ENCODE measurements around the gene PPP1R13L.

PPP1R13L gene

DNA sequence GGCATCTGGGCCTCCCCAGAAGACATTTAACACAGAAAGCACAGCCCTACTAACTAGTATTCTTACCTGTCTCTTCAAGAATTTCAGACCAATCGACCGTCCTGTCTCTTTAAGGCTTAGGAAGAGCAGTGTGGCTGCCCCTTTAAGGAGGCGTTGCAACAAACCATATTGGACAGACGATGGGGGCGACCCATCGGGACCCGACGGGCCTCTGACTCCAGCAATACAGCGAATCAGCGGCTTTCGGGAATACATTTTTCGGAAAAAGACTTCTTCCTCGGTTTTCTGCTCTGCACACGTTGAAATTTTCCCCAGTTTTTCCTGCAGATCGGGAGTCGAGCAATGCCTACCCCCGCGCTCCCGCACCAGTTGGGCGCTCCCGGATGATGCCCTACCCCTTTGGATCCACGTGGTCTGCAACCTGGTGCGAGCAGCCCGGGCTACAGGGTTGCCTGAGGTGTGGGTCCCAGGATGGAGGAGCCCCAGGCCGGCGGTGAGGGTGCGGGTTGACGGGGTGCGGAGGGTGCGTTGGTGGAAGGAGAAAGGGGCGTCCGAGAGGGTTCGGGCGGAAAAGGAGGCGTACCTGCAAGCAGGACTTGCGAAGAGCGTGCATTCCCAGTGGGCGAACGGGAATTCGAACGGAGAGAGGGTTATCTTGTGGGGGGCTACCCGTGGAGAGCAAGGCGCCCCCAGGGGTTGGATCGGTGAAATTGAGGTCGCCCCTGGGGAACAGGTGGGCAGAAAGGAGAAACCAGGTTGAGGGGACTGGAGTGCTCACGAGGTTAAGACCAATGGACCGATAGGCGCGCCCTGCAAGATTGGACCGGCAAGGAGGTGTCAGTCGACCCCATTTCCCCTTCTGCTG lies 1.6 kb upstream of the PPP1R13L start, which contains the start of gene POLR1G:
POLR1G (plus strand) TSS at position 419 of the 865 bp plus-strand sequence; CDS start at position 472, 53 bp downstream.
- DNase-seq = peak; percentile 87

DNA sequence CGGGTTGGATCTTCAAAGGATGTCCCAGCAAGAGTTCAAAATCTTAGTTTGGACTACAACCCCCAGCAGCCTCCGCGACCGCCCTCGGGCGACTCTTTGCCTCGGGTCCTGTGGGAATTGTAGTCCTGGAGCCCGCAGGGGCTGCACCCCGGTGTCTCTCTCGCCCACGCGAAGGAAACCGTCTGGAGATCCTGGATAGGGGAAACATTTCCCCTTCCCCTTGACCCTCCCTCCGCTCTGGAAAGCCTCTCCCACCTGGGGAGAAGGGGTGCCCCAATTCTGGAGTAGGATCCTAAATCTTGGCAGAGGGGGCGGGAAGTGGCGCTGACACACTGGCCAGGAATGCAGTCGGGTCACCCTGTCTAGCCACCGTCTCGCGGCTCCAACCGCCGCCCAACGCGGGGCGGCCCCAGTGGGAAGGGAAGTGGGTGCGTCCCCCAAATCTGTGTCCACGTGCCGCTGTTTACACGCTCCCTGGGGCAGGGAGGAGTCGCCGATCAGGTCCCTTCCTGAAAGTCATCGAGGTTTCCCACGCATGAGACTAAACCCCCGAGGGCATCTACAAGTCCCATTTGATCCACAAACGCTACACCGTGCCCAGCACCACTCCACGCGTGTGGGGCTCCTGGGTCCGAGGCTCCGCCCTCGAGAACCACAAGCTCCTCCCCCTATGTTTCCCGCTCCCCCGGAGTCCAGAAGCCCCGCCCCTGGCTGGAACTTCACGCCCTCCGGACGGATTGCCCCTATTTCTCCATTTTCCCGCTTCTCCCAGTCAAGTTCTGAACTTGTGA lies 761 bp upstream of the PPP1R13L start:
- peak; percentile 86 for DNase-seq

DNA sequence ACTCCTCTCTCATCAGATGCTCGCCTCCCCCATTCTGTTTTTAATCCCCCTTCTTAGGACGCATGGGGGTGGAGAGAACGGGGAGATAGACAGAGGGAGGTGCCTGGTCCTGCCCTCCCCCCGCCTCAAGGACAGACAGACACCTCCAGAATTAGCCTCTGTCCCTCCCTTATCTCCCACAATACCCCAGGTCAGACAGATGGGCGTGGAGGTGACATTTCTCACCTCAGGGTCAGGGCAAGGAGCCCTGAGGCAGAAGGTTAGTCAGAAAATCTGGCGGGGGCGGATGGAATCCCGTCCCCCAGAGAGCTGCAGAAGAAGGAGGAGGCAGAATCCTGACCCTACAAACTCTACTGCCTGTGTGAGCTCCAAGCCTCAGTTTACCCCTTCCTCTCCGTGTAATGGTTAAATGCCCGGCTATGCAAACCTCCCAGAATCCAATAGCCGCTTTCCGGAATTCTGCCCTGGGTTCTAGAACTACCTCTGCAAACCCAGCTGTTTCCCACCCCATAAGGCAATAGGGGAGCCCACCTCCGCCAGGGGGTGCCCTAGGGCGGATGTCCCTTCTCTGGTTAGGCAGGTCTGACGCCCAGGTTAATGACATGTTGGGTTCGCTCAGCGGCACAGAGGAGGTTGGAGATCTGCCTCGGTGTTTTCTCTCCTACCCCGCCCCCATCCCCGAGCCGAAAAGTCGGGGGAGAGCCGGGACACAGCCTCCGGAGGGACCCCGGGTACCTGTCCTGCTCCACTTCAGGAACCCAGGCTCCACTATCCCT lies 900 bp downstream of the PPP1R13L start:
- DNase-seq = no peak

DNA sequence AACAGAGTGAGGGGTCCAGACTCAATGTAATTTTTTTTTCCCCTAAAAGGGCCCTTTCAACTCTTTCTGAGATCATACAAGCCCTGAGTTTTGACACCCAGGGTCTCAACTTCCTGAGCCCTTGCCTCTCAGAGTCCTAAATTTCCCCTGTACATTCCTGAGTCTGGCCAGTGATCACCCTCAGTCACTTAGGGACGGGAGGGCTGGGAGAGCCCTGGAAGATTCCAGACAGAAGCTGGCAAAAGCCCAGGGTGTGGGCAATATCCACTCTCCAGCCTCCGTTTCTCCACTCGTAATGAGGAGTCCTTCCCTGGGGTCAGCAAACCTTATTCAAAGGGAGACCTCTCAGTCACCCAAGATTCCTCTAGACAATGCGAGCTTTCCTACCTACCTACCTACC lies 1.6 kb downstream of the PPP1R13L start:
- no peak for DNase-seq

DNA sequence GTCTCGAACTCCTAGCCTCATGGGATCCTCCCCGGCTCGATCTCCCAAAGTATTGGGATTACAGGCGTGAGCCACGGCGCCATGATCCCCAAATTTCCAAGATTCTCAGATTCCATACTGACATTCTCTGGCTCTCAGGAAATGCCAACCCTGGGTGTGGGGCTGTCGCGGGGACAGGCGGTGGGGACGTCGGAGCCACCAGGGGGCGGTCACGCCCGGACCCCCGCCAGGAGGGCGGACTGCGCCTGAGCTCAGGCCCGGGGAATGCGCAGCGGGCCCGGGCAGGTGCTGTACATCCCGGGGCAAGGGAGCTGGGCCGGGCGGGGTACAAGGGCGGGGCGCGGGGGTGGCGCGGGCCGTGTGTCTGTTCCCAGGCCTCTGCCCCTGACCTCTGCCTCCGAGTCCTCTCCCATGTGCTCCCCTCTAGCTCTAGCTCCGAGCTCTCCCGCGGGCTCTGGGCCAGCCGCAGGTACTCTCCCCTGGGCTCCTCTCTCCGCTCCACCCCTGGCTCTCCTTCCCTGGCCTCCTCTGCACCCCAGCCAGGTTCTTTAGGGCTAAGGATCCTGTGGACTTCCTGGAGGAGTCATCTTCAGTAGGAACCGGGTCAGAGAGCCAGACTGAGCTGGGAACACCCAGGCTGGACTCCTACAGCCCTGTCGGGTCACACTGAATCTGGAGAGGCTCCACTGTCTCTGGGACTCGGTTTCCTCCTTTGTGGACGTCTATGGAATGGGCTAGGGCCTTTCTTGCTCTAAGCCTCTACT lies 2.4 kb downstream of the PPP1R13L start:
- DNase-seq = no peak

DNA sequence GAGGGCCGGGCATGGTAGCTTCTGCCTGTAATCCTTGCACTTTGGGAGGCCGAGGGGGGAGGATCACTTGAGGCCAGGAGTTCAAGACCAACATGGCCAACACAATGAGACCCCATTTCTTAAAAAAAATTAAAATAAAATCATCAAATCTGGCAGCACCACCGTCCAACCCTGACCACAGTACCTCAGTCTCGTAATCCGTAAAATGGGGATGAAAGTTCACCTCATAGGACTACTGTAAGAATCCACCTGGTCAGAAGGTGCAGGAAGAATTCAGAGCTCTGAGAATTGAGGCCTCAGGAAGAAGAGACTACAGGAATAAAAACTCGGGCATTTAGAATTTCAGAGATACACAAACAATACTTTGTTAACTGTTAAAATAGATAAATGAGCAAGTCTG lies 3.1 kb downstream of the PPP1R13L start:
- DNase-seq = no peak

DNA sequence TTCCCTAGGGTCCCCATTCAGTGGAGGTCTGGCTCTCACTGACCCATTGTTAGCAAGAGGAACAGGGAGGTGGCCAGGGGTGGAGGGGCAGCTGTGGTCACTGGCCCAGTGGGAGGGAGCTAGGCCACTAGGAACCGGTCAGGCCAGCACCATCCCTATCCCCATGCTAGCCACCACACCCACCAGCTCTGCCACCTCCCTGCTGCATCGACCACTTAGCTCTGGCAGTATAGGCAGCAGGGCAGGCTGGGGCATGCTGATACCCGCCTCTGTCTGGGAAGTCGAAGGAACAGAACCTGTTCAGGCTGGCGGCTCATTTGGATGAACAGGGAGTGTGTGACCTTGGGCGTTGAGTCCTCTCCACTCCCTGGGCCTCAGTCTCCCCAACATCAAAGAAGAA lies 4.7 kb downstream of the PPP1R13L start:
- no peak for DNase-seq

DNA sequence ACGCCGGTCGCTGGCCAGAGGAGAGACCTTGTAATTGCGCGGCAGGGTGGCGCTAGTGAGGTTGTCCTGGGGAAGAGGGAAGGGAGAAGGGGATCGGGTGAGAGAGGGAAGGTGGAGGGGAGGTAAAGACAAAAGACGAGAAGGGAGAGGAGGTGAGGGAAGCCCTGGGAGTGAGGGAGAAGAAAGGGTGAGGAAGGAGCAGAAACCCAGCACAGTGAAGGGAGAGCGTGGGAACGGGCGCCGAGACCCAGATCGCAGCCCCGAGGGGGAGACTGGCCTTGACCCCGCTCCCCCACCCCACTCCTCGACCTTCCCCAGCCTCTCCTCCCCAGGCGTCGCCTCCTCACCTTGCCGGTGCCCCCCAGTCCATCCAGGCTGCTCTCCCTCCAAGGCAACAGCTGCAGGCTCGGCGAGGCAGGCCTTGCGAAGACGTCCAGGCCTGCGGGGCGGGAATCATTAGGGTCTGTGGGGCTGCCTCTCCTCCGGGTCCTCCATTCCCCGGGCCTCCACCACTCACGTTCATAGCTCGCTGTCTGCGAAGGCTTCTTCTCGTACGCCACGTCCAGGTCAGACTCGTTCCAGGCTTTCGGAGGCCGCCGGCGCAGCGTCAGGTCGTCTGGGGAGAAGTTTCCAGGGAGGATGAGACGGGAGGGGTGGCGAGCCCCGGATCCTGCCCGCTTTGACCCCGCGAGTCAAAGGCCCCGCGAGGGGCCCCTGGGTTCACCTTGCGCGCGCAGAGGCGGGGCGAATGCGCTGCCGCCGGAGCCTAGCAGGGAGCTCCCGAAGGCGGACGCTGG lies 8.8 kb downstream of the PPP1R13L start:
- no peak for DNase-seq

DNA sequence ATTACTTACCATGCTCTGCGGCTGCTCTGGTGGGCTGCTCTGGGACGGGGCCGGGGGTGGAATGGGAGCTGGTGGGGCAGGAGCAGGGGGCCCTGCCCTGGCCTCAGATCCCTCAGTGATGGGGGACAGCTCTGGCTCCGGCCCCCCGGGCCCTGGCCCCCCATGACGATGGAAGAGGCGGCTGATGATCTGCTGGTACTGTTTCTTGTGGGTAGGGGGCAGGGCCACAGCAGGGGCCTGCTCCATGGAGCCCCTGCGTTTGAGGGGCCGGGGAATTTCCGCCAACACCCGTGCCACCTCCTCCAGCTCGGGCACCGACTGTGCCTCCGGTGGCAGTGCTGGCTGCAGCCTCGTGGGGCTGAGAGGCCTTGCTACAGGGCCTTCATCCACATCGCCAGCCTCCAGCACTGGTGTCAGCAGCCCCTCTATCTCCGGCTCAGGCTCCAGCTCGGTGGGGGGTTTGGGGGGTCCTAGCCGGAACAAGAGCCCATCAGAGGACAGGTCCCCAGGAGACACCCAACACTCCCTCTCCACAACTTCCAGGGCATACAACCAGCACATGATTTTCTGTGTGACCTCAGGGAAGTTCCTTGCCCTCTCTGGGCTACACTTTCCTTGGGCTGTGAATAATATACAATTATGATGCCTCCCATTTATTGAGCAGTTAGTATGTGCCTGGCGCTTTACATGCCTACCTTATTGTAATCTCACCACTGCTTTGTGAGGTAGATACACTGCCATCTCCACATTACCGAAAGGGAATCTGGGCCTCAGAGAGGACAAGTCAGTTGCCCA lies 12.8 kb downstream of the PPP1R13L start:
- DNase-seq = no peak

DNA sequence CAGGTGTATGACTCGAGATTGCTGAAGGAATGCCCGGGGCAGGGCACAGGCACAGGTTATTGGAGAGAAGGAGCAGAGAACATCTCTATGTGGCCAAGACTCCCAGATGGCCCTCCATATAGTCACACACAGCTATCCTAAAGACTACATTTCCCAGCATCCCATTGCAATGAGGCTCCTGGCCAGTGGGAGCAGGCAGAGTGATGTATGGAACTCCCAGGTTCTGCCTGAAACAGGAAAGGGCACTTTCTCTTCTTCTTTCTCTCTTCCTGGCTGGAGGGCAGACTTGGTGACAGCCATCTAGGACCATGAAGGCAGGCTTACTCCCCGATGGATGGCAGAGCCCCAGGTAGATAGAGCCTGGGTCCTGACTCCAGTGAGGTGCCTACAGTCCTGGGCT lies 13.5 kb downstream of the PPP1R13L start:
- DNase-seq = no peak

DNA sequence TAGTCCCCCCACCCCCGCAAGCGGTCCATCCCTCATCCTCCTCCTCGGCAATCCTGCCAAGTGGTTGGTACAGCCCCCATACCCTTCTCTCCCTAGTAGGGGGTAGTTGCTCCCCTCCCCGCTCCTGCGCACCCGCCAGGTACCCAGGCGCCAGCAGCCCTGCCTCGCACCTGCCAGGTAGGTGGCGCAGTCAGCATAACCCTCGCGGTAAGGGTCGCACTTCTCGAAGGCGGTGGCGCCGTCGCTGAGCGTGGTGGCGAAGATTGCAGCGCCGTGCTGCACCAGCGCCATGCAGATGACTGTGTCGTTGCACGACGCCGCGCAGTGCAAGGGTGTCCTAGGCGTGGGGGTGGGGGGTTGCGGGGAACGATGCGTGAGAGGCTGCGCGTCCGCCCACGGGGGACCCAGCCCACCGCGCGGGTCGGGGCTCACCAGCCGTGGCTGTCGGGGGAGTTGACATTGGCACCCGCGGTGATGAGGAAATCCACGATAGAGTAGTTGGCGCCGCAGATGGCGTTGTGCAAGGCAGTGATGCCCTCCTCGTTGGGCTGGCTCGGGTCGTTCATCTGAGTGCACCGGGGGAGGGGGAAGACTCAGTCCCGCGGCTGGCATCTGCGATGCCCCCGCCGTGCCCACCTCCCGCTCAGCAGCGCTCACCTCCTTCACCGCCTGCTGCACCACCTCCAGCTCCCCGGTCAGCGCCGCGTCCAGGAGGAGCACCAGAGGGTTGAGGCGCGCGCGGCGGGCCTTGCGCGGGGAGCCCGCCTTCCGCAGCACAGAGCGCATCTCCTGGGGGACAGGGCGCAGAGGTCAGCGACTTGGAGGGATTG lies 19.3 kb downstream of the PPP1R13L start:
- DNase-seq = no peak

DNA sequence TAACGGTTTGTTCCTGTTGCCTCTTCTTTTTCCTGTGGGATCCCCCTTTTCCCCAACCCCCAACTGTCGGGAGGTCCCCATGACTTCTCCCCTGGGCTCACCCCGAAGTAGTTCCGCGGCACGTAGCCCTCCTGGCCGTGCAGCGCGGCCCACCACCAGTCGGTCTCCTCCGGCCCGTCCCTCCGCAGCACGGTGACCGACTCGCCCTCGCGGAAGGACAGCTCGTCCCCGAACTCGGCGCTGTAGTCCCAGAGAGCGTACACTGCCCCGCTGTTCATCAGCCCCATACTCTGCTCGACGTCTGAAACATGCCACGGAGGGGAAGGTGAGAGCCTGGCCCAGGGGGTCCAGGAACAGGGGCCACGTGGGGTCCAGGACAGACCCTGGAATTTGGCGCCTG lies 22.4 kb downstream of the PPP1R13L start:
- DNase-seq = no peak

DNA sequence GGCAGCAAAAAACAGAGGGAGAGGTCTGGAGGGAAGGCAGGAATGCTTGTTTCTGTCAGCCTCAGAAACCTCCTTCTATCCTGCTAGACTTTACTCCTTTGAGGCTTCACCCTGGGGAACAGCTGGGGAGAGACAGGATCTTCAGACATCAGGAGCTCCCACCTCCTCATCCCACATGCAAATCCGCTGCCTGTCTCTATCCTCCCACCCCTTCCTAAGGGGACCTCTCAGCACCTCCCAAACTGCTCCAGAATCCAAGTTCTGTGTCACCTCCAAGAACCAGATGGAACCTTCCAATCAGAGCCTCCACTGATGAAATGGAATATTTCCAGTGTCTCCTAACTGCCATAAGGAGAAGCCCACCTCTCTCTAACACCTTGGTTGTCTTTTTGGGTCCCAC lies 24.8 kb downstream of the PPP1R13L start:
- no peak for DNase-seq

DNA sequence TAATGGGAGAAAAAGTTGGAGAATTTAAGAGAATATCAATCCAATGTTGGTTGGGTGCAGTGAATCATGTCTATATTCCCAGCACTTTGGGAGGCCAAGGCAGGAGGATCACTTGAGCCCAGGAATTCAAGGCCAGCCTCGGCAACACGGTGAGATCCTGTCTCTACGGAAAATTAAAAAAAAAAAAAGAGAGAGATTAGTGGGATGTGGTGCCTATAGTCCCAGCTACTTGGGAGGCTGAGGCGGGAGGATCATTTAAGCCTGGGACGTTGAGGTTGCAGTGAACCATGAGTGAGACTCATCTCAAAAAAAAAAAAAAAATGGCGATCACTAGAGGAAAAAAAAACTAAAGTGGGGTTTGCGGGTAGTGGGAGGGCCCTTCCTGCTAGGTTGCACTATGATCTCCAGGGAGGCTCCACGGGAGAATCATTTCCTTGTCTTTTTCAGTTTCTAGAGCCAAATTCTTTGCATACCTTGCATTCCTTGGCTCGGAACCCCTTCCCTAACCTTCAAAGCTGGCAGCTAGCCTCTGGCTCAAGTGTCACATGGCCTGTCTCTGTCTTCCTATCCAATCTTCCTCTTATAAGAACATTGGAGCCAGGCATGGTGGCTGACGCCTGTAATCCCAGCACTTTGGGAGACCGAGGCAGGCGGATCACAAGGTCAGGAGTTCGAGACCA lies 28.7 kb downstream of the PPP1R13L start:
- DNase-seq = no peak

DNA sequence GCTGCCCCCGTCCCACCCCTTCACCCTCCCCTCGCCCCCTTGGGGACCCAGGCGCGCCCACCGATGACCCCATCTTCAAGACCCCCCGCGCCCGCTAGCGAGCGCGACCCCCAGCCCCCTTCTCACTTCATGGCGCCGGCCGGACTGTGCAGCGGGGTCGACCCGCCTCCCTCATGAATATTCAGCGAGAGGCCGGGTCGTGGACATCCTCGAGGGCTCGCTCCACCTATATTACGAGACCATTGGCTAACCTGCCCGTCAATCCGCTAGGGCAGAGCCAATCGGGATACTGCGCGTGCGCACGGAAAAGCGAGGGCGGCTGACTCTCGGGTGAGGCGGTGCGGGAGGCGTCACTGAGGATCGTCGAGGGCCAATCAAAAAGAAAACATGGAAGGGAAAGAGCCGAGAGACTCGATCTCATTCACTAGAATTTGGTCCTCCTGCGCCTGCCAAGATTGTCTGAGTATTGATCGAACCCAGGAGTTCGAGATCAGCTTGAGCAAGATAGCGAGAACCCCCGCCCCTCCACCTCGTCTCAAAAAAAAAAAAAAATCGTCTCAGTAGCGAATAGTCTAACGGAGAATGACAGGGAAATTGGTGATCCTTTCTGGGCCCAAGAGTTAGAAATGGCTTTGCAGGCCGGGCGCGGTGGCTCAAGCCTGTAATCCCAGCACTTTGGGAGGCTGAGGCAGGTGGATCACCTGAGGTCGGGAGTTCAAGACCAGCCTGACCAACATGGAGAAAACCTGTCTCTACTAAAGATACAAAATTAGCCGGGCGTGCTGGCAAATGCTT lies 34.3 kb downstream of the PPP1R13L start, which contains the start of gene ERCC2:
ERCC2 (minus strand) TSS at position 164 of the 795 bp plus-strand sequence; CDS start at position 131, 33 bp downstream.
- DNase-seq = peak; percentile 100

DNA sequence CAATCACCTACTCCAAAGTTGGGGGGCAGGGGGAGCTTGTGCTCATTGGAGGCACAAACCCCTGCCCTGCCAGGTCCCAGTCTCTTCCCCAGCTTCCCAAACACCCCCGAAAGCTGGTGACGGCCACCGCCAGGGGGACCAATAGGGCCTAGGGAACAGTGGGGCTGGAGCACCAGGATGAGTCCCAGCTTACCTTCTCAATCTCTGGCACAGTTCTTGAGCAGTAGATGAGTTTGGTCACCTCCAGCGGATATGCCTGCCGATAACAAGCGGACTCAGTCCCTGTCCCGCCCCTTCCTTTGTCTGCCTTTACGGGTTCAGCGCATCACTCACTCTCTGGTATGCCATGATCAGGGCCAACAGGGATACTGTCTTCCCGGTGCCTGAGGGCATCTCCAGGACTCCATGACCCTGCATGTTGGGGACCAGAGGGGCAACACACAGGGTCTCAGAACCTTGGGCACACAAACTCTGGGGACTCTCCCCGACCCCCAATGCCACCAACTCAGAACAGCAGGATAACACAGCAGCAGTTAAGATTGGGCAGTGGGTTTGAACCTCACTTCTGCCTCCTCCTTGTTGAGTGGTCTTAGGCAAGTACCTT lies 36.0 kb downstream of the PPP1R13L start:
- DNase-seq = no peak

DNA sequence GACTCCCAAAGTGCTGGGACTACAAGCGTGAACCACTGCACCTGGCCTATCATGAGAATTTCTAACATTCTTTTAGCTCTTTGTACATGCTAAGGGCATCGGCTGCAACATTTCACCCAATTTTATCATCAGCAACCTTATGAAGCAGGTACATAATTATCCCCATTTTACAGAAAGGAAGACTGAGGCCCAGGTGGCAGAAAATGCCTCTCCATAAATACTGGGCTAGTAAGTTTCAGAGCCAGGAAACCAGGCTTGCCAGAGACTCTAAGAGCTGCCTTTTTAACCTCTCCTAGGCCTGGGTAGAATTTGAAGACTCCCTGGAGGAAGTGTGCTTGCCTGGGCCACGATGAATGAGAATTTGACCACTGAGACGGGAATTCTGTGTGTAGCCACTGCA lies 36.7 kb downstream of the PPP1R13L start:
- DNase-seq = no peak

DNA sequence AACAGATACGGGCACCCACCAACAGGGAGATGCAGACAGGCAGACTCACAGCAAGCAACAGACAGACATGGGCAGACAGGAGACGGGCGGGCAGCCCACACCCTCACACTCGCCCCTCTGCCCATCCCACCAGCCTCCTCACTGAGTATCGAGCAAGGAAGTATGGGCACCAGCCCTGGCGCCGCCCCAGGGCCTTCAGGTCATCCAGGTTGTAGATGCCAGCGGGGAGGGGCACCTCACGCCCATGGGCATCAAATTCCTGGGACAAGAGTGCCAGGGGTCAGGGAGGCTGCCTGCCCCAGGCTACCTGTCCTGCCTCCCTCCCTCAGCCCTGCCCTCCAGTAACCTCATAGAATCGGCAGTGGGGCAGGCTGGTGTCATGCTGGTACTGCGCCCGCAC lies 40.2 kb downstream of the PPP1R13L start:
- DNase-seq = no peak
